Fibroblast of pulmonary artery (primary cell): ENCODE results near the gene LARP7.
A peak's percentile ranks its signal among the peaks of the same experiment; 100 is the strongest.

Source experiments
- DNase-seq: peaks from one replicate; pipeline ENCODE4 v3.0.0-alpha.2; 2010; ENCODE audit warnings: low read depth
- H3K4me3 ChIP-seq: replicated peaks from 2 replicates; pipeline ENCODE4 v1.5.1; 2011; ENCODE audit warnings: low read depth, mild to moderate bottlenecking, control low read depth, low read length, moderate library complexity
- TF ChIP-seq, protein P1 (sequence below): IDR thresholded peaks from 2 replicates; pipeline ENCODE4 v1.5.1; 2011; ENCODE audit warnings: mild to moderate bottlenecking, control low read depth, low read length, inconsistent platforms; ENCODE audit errors: missing control alignments

Gene LARP7

DNA sequence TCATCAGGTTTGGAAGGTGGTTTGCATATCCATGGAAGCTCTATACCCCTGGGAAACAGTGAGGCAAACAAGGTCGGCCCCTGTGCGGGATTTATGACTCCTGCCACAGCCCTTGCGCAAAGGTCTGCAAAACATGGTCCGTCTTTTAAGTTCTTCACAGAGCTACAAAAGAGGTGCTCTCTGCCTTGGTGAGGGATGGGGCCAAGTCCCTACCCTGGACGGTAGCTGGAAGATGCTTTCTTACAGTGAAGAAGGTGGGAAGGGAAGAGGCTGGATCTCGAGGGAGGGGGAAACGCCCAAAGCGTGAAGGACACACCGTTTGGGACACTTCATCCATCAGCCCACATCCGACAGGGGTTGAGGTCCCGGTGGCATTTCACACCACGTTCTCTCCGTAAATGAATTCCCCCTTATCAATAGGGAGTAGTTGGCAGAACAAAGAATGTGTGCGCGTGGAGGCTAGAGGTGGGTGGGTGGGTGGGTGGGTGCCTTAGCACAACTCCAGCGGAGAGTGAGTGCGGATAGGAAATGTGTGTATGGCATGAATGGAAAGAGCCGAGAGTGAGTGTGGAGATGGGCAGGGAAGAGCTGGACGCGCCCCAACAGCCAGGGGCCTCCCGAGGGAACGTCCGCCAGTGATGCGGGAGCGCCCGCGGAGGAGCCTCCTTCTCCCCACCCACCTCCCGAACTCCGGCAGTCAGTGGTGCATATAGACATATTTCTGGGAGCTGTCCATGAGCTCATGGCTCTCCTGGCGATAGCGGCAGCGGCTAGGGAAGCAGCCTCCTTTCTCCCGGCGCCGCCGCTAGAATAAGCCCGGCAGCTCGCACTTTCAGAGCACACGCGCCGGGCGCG lies 68.3 kb downstream of the LARP7 start:
- DNase-seq = peak; percentile 61
- TF ChIP-seq, protein P1, sequence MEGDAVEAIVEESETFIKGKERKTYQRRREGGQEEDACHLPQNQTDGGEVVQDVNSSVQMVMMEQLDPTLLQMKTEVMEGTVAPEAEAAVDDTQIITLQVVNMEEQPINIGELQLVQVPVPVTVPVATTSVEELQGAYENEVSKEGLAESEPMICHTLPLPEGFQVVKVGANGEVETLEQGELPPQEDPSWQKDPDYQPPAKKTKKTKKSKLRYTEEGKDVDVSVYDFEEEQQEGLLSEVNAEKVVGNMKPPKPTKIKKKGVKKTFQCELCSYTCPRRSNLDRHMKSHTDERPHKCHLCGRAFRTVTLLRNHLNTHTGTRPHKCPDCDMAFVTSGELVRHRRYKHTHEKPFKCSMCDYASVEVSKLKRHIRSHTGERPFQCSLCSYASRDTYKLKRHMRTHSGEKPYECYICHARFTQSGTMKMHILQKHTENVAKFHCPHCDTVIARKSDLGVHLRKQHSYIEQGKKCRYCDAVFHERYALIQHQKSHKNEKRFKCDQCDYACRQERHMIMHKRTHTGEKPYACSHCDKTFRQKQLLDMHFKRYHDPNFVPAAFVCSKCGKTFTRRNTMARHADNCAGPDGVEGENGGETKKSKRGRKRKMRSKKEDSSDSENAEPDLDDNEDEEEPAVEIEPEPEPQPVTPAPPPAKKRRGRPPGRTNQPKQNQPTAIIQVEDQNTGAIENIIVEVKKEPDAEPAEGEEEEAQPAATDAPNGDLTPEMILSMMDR = no peak
- peak overlapping the region; percentile 28 for H3K4me3 ChIP-seq

- H3K4me3 ChIP-seq = peak overlapping the region; percentile 43
- peak; percentile 3 for DNase-seq
Measured at GRCh38 chr4:112705891-112706839, 69.2 kb downstream of the LARP7 start.

GRCh38 chr4:112706840-112707207 lies 69.9 kb downstream of the LARP7 start:
- DNase-seq = no peak
- TF ChIP-seq, protein P1 = no peak
- no peak overlapping the region for H3K4me3 ChIP-seq
